ENCODE results near the gene COL23A1.
"Not testable (repeated sequence)": the region's sequence is repeated elsewhere in the genome, so short reads cannot be mapped to it uniquely, and the experiment has no call there.

COL23A1 gene

DNA sequence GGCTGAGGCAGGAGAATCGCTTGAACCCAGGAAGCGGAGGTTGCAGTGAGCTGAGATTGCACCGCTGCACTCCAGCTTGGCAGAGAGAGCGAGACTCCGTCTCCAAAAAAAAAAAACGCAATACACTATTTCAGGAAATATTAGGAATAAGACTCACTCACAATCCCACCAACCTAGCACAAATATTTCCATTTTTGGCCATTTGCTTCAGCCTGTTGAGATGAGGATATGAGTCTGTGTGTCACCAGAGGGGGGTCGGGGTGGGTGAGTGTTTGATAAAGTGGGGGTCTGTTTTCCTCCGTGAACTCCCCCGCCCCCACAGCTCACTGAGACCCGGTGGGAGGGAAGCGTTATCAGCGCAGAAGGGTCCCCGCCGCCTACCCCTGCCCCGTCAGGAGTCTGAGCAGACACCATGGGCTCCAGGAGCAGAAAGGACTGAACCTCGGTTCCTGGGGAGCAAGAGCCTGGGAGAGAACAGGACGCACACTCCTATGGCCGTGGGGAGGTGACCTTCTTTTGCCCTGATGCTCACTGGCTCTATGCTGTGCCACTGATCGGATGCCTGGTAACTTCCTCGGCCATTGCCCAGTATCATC lies 203.8 kb downstream of the COL23A1 start:
- DNase-seq = no peak

DNA sequence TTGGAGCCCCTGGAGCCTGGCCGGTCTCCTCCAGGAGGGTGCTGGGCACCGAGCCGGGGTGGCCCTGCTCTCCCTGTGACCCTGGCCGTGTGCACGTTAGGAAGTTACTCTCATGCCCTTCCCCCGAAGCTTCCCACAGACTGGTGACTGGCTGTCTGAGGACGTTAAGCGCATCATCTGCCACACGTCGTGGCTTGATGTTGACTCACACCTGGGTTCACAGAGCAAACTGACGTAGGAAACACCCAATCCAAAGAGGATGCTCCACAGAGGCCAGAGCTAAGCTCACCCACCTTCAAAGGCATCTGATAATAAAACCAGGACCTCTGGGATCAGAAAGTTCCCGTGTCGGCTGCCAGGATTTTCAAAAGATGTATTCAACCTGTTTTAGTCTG lies 204.7 kb downstream of the COL23A1 start:
- DNase-seq = no peak

DNA sequence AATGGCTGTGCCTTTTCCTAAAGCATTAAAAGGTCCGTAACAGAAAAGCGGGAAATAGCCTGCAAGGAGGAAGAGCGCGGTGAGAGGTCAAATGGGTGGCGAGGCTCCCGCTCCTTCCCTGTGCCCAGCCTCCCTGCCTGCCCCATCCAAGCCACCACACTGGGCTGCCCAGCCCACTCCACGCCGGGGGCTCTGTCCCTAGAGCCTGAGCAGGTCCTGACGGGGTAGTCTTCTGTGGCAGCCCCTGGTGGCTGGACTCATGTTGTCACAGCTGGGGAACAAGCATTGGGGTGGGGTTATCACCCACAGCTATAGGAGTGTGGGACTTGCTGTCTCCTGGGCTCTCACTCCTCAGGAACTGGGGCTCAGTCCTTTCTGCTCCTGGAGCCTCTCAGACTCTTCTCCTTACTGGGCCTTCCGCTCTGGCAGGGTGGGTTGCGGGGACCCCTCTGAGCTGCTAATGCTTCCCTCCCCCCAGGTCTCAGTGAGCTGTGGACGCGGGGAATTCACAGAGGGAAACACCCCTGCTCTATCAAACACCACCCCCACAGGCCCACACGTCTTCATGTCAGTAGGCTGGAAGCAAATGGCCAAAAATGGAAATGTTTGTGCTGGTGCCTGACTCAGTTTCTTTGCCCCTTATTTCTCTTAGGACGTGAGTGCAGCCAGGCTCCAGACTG lies 205.2 kb downstream of the COL23A1 start:
- DNase-seq = no peak

DNA sequence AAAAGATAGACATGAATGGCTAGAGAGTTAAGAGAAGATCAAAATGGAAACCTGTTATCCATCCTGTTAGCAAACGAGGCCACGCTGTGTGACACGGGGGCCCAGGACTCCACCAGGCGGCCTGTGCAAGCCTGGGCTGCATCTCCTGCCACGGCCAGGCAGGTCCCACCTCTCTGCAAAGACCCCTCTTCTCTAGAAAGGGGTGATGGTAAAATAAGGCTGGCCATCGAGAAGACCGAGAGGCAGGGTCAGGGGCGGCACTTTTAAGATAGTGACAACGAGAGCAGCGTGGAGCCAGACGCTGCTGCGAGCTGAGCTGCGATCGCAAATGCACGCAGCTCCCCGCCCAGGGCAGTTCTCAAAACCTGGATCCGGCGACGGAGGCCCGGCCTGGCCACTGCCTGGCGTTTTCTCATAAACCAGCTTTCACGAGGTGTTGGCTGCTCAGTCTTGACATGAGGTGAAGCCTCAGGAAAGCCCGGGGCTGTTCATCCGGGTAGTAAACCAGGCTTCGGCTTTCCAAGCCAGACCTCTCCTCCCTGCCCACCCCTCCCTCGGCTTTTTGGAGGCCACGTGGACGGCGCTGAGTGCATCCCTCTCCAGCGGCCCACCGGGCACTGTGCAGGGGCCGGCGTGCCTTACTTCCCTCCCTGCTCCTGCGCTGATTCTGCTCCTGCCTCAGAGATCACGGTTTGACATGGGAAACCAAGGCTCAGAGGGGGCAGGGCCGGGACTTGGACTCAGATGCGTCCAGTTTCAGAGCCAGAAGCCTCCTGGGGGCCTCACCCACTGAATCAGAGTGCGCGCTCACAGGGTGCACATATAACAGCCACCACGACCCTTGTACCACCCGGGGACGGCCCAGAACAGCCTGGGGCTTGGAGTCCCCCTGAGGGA lies 206.0 kb downstream of the COL23A1 start:
- no peak for DNase-seq

DNA sequence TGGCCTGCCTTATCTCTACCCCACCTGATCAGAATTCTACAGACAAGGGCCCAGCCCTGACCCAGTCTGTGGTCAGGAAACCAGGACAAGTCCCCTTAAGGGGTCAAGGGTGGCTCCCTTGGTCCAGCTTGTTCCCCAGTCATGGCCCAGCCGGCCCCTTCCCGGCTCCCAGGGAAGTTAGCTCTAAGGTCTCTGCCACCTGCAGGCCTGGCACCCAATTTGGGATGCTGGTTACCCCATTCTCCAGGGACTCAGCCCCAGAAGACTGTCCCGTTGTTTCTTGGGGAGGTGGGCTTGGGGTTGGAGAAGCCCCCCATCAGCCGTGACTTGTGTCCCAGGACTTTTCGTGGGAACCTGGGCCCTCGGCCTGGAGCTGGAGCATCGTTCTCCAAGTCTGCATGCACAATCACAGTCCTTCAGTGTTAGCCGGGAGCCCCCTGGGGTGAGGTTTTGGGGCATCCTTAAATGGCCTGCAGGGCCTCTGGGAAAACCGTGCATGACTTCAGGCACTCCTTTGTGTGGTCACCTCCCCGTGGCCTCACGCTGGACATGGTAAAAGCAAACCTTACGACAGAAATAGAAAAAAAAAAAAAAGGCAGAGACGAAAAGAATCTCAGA lies 206.8 kb downstream of the COL23A1 start:
- DNase-seq = no peak

DNA sequence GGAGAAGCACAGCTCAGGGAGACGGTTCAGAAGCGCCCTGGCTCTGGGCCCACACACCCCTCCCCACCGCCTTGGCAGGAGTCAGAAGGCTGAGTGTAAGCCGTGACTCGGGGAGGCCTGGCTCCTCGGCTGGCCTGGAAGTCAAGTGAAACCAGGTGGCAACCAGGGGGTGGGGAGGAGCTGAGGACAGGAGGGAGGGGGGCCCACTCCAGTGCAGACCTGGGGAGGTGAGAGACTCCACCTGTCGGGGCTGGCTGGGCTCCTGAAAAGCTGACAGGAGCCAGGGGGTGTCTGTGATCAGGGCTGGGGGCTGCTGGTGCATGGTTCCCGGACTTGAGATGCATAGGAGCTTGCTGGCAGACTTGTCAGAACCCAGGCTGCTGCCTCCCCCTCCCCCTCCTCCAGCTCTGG lies 207.4 kb downstream of the COL23A1 start:
- DNase-seq = no peak

DNA sequence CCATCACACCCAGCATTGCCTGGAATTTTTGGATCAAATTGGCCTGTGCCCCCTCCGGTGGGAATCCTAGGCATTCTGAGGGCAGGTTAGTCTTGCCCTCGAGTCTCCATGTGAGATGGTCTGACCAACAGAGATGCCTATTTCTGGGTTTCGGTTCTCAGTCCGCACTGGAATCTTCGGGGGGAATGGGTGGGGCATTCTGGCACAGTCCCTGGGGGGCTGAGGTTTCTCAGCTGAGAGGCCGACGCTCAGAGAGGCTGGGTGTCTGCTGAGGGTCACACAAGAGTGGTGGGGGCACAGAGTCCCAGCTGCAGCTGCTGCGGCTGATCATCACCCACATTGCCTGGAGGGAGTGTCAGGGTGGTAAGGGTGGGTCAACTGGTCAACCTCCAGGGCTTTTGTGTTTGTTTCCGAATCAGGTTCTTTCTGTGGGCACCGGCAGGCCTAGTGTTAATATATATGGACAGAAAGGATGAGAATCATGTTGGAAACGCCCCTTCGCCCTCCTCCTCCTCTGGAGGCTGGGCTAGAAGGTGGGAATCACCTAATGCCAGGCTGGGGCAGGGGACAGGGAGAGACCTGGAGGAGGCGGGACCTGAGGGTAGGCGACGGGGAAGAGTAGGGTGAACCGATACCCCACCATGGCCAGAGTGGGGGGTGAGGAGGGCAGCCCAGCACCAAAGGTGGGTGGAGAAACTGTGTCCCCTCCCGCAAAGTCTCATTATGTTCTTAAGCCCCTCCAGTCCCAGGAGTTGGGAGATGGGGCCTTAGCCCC lies 208.1 kb downstream of the COL23A1 start:
- no peak for DNase-seq

DNA sequence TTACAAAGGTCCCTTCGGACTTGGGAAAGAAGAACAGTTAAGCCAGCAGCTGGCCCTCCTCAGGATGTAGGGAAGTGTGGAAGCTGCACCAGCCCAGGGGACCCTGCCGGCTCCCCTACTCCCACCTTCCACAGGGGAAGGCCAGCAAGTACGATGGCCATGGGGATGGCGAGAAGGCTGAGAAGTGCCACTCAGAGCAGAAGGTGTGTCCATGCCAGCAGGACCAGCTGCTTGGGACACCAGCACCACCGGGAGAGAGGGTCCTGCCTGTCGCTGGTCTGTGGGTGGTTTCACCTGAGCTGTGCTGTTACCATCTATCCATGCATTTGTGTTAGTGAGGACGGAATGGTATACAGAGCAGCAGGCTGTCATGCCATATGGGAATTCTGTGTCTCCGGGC lies 209.0 kb downstream of the COL23A1 start:
- no peak for DNase-seq

DNA sequence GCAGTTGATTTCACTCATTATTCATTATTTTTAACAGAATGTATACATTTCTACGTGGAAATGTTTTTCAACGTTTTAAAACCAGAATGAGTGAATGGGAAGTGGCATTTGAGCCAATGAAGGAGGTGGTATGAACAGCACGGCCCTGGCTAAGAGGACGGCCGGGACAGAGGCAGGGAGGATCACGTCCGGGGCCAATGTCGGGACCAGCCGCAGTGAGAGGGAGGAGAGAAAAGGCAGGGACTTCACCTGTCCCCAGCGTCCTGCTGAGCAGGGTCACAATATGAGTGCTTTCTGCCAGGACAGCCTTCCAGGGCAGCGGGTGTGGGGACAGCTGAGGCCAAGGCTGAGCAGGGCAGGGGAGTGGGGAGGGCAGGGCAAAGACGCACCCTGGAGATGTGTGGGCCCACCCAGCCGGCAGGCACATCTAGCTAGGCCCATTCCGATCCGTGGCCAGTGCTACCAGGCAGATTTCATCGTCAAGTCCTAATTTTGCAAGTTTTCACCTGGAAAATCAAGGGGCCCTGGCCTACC lies 209.6 kb downstream of the COL23A1 start:
- DNase-seq = no peak

DNA sequence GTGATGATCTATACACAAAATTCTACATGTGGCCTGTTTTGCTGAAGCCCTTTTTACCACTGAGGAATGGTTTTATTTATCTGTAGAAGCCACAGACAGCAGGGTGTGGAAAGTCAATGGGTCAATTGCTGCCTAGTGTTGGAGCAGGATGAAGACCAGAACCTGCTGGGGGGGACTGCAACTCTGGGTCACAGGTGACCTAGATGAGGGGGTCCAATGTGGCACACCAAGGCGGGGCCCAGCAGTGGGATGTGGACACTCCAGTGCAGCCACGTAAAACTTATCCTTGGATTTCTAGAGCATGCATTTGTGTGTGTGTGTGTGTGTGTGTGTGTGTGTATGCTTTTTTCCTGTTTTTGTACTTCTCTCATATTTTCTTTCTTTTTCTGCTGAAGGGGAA lies 210.1 kb downstream of the COL23A1 start:
- no peak for DNase-seq

DNA sequence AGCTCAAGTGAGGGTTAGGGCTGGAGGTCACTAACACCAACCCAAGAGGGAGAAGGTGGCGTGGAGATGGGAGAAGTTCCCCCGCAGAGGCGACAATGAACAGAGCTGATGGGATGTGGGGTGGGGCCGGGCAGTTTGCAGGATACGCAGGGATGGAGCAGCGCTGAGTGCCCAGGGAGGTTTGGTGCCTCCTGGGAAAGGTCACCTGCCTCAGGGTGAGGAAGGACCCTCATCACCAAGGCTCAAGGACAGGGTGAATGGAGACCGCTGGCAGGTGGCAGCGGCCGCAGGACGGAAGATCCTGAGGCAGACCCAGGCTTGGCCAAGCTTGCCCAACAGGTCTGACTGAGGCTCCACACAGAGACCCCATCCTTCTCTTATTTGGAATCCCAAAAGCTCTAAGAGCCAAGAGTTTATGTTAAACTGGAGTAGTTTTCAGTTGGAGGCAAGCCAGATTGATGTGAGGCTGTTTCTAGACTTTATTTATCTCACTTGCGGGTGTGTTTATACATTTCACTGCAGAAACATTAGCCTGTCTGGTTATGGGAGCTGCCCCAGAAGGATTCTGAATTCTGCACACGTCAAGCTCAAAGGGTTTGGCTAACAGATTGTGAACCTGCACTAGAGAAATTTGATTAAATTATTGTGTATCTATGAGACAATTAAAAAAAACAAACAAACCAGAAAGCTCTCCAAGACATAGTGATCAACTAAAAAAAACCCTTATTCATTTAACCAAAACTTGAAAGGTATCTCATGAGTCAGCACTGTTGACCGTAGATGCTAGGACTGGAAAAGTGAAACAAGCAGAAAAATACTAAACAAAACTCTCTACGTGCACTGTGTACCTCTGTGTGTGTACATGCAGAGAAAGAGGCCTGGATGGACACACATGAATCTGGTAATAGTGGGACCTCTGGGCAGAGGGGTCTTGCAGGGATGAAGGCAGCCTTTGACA lies 211.4 kb downstream of the COL23A1 start:
- DNase-seq = no peak

DNA sequence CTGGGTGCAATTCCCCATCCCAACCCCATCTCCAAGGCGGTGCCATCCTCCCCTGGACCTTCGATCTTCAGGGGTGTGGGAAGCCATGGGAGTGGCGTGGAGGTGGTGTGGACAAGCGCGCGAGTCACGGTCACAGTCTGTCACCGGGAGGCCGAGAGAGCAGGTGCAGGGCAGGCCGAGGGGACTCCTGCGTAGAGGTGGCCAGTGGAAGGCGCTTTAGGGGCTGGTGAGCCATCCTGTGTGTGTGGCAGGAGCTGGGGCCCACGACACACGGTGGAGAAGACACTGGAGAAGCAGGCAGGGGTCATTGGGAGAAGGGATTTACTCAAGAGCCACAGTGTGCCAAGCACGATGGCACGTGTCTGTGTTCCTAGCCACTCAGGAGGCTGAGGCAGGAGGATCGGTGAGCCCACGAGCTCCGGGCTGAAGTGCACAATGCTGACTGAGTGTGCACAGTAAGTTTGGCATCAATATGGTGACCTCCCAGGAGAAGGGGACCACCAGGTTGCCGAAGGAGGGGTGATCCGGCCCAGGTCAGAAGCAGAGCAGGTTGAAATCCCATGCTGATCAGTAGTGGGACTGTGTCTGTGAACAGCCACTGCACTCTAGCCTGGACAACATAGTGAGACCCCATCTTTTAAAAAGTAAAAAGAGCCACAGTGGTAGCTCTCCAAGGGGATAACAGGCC lies 212.5 kb downstream of the COL23A1 start:
- DNase-seq = no peak

DNA sequence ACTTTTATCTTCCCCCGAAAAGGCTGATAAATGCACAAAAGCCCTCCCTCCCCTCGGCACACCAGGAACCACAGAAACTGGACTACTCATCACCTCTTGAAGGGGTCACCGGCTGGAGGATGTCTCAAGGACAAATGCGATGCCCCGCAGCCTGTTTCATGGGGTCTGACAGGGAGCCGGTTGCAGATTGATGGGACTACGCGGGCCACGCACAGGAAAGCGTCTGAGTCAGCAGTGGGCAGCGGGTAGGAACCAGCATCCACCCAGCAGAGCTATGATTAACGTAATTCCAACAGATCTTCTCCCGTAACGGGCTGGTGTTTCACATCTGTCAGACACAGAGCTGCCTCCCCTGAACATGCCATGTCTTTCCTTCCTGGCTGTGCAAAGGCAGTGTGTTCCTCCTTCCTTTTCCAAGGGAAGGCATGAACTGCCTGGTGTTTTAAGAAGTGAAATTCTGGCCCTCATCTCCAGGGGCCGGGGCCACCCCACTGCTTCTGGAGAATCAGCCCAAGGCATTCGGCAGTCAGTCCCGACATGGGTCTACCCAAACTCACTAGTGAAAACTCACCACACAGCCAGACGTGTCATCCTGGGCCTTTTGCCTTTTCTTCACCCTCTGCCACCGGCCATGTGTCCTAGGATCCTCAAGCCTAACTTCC lies 213.1 kb downstream of the COL23A1 start:
- no peak for DNase-seq

DNA sequence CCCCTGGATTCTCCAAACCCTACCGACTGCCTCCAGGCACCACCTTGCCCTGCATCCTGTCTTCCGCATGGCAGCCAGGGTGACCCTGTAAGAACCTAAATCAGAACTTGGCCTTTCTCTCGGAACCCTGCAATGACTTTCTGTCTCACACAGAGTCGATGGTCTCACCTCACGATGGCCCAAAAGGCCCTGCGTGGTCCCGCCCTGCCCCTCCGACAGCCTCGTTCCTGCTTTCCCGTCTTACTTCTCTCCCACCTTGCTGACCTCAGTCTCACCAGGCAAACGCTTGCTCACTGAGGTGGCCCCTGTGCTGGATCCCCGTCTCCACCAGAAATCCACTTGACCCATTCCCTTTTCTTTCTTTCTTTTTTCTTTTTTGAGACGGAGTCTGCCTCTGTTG lies 214.8 kb downstream of the COL23A1 start:
- no peak for DNase-seq

DNA sequence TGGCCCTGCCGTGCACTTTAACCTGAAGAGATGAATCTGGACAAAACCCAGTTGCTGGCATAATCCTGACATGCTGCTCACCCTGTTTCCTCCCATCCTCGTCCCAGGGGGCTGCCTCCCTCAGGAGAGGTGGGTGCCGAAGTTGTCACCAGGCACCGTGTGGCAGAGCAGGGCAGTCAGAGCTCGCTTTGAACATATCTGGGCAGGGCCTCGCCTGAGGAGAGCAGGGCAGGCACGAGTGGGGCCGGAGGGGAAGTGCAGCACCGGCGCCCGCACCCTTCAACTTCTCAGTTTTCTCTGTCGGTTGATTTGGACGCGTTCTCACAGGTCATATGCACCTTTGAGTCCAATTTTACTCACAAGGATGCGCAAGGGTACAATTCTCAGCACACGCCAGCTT lies 216.5 kb downstream of the COL23A1 start:
- DNase-seq = no peak

DNA sequence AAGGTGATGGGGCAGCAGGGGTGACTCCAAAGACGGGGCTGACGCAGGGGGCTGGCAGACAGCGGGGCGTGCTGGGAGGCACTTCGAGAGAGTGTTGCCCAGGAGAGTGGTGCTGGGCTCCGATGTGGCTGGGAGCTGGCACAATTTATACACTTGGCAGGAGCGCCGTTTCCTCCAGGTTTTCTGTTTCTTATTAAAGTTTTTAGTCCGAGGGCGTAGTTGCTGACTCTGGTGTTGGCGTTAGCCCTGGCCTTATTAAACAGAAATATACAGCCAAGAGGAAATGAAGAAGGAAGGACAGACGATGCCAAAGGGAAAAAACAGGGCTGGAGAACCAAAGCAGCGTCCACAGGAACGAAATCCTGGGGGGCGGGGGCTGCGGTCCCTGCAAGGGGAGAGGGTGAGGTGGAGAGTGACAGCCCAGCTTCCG lies 218.0 kb downstream of the COL23A1 start:
- no peak for DNase-seq

DNA sequence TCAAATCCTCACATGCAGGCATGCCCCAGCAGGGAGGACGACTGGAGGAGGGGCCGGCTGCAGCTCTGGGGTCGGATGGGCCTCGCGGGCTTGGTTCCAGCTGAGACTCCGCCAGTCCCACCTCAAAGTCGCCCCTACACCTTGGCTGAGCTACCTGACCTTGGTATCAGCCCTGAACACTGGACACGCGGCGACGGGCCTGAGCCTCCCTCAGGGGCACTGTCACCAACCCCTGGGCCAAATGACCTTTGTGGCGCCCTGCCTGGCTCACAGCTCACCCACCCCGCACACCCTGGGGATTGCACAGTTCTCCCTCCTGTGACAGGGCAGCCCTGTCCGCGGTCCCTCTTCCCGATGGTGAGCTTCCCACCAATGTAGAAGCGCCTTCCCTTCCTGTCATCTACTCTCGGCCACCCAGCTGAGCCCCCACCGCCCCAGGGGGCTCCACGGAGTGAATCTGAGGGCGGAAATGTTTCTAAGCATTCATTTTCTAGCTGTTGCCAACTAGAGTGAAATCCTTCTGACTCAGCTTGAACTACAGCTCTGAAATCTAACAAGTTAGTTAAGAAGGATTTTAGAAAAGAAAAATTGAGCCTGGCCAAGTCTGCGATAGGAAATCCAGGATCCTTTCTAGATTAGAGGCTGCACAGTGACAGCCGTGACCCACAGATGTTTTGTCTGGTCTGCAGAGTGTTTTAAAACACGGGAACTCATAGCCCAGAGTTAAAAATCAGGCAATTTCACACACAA lies 218.7 kb downstream of the COL23A1 start:
- DNase-seq = no peak

DNA sequence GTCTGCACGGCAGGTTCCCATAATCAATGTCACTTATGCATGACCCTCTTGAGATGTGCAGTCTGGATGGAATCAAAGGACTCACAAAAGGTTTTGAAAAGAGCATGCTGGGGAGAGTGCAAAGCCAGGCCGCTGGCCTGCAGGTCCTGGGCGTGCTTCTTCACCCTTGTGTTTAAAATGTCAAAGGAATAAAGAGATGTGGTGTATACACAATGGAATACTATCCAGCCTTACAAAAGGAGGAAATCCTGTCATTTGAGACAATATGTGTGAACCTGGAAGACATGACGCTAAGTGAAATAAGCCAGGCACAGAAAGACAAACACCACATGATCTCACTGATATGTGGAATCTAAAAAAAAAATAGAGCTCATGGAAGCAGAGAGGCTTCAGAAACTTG lies 220.1 kb downstream of the COL23A1 start:
- DNase-seq = no peak

DNA sequence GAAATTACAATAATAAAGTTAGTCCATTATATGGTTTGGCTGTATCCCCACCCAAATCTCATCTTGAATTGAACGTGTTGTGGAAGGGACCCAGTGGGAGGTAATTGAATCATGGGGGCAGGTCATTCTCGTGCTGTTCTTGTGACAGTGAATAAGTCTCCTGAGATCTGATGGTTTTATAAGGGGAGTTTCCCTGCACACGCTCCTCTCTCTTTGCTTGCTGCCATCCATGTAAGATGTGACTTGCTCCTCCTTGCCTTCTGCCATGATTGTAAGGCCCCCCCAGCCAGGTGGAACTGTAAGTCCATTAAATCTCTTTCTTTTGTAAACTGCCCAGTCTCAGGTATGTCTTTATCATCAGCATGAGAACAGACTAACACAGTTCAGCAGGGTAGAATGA lies 220.7 kb downstream of the COL23A1 start:
- not testable (repeated sequence) for DNase-seq

Measured in CD4-positive, alpha-beta T cell treated with Interleukin-21 for 1 hour (primary cell).